Nucleus accumbens (tissue), 56 donors: ENCODE results near the gene ENO4.

Source experiments
- DNase-seq, 56 donors: peaks; one replicate each; lab custom pipeline; 2025; lab: John Stamatoyannopoulos, UW

ENO4 gene, protein sequence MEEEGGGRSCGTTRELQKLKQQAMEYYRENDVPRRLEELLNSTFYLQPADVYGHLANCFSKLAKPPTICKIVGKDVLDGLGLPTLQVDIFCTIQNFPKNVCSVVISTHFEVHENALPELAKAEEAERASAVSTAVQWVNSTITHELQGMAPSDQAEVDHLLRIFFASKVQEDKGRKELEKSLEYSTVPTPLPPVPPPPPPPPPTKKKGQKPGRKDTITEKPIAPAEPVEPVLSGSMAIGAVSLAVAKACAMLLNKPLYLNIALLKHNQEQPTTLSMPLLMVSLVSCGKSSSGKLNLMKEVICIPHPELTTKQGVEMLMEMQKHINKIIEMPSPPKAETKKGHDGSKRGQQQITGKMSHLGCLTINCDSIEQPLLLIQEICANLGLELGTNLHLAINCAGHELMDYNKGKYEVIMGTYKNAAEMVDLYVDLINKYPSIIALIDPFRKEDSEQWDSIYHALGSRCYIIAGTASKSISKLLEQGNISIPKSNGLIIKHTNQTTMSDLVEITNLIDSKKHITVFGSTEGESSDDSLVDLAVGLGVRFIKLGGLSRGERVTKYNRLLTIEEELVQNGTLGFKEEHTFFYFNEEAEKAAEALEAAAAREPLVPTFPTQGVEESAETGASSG

DNA sequence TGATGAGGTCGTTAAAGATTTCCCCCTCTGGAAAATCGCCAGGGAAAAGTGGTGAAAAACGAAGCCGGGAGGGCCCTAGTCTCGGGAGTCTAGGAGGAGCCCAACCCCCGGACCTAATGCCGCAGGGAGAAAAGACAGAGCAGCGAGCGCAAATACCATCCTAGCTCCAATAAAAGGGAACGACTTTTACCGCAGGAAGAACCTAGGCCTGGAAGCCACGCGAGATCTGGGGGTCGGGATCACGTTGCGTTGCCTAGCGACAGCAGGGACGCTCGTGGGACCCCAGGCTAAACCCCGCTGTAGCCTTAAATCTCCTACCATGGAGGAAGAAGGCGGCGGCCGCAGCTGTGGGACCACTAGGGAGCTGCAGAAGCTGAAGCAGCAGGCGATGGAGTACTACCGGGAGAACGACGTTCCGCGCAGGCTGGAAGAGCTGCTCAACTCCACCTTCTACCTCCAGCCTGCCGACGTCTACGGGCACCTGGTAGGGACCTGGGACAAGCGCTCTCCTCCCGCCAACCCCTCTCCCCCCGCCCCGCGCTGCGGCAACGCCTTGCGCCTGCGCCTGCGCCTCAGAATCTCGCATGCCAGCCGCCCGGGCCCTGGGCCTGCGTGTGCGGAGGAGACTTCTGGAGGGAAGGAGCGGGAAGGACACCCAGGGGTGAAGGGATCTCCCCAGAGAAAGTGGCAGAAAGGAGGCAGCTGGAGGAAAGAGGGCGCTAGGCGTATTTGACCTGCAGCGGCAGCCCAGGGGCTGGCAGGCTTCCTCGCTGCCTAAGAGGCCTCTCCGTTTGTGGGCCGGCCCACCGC lies at the start of gene ENO4:
ENO4 (plus strand) TSS at position 252 of the 810 bp plus-strand sequence; CDS start at position 320, 68 bp downstream.
- peak in 55 of 56 donors; percentile 18 to 93 (median 73) for DNase-seq

GRCh38 chr10:116800286-116800929 lies 48.9 kb upstream of the ENO4 start:
- DNase-seq, result no peak

DNA sequence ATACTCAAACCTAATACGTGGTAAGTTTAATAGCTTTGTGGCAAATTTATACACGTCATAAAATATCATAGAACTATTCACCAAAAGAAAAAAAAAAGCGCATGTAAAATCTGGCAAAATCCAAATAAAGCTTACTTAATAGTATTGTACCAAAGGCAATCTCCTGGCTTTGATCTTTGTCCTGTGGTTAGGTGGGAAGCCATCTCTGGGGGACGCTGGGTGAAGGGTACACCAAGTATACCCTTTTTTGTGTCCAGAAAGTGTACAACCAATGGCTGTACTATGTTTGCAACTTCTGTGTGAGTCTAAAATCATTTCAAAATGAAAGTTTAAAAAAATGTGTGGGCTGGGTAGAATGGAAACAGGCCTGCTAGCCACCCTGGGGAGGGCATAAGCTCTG lies 47.6 kb upstream of the ENO4 start:
- no peak for DNase-seq

DNA sequence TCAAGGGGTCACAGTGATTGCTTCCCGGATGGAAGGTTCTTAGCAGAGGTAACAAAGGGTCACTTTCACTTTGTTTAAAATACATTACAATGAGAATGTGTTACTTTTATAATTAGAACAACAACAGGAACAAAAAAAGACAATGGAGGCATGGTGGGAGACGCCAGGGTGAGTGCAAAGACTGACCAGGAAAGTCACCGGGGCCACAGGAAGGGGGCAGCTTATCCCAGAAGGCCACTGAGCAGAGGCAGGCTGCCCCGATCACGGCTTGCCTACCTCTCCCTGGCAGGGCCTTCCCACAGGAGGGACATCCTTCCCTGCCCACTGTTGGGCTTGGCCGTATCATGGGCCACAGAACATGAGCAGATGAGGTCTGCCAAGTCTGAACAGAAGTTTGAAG lies 46.8 kb upstream of the ENO4 start:
- DNase-seq, result no peak

DNA sequence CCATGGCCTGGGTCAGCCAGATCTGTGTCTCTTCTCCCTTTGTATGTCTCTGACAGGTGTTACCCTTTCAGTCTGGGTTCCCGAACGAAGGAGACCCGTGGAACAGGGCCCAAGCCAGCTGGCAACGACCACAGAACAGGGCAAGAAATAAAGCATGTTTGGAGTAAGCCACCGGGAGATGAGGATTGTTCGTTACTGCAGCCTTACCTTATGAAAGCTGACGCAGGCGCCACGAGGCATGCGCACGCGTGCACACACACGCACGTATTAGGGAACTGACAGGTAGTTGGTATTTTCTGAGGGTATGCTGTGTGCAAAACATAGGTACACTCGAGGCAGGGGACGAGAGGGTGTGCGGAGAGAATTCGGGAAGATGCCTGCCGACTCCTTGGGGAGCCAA lies 46.4 kb upstream of the ENO4 start:
- no peak for DNase-seq

DNA sequence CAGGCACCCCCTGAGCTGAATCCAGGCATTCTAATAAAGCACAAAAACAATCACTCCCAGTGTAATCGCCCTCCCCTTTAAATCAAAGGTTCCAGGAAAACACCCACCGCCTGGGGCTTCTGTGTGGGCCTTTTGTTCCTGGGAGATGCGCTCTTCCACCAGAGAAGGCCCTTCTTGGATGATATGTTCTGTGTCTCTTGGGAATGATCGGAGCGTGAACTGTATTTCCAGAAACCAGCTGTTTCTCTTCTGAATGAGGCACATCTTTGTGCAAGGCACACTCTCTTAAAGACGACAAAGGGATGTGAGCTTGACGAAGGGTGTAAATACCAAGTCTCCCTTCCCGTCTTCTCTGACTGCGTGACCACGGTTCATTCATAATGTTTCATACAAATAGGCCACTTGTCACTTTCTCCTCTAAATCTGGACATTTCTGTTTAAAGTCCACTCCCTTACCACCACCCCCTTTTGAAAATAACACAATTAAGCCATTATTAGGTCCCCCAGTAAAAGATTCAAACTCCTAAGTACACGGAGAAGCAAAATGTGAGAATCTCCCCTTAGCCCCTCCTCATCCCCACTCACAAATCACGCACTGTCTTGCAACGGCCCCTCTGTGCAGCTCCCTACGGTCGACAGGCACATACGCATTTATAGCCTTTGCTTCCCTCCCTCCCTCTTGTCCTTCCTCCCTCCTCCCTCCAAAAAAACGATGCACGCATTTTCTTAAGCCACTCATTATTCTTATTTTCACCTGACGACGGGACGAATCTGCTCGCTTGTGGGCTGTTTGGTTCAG lies 45.6 kb upstream of the ENO4 start:
- peak in 3 of 56 donors; percentile 11 to 15 (median 13) for DNase-seq

- no peak for DNase-seq
Measured at GRCh38 chr10:116808706-116809105, 40.6 kb upstream of the ENO4 start.

GRCh38 chr10:116809483-116810119 lies 39.7 kb upstream of the ENO4 start:
- peak in 3 of 56 donors; percentile 12 to 43 (median 32) for DNase-seq

- DNase-seq, result no peak
Measured at GRCh38 chr10:116810120-116810500, 39.2 kb upstream of the ENO4 start.

GRCh38 chr10:116810895-116811294 lies 38.4 kb upstream of the ENO4 start:
- DNase-seq, result no peak

DNA sequence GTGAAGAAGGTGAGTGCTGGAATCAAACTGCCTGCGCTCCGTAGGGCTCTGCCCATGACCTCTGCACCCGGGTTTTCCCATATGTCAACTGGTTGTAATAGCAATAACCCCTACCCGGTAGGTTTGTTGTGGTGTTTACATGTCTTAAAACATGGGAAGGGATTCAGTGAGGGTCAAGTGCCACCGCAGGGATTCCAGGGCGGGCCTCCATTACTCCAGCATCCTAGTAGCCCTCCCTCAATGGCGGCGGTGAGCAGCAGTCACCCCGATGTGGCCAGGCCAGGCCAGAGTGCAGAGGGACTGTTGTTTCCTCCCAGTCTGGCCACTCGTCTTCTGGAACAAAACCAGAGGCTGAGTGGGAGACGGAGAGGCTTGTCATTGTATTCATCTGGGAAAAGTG lies 37.6 kb upstream of the ENO4 start:
- DNase-seq, result no peak

DNA sequence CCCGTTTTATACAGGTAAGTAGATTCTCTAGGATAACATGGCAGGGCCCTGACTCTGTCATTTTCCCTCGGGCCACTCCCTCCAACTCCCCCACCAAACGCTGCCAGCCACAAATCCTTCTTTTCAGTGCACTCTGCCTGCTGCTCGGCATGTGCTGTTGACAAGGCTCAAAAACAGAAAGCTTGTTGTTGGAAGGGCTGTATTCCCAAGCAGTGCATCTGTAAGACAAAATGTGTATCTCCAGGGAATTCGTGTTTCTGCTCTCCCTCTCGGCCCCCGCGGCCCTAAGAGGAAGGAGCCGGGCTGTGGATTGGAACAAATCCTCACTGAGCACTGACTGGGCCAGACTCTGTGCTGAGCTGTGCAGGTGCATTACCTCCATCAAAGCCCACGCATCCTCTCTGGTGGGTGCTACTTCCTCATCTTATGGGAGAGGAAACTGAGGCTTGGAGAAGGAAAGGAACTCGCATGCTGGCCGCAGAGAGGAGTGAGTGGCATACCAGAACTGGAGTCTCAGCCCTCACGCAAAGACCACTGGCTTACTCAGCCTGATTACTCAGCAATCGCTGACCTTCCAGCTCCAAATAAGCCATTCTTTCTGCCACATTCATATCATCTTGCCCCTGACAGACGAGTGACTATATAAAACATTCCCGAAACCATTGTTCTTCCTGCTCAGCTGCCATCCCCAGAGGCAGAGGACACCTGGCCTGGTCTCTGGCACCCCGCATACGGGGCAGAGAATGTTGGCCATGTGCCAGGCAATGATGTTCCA lies 33.5 kb upstream of the ENO4 start:
- peak in 1 of 56 donors; percentile 36 for DNase-seq

DNA sequence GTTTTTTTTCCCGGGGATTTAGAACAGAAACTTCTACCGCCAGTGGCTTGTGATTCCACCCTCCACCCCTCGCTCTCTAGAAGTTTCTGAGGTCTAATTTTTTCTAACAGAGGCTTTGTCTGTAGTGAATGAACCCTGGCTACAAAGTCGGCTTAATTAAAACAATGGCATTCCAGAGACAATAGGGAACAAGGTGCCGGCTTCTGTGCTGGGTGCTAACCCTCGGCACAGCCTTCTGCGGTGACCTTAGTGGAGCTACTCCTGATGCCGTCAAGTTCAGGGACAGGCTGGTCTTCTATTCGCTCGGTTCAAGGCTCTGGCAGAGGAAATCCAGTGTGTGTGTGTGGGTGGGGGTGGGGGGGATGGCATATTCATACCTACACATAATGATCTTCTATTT lies 32.1 kb upstream of the ENO4 start:
- no peak for DNase-seq

GRCh38 chr10:116817780-116818343 lies 31.4 kb upstream of the ENO4 start:
- DNase-seq, result no peak

DNA sequence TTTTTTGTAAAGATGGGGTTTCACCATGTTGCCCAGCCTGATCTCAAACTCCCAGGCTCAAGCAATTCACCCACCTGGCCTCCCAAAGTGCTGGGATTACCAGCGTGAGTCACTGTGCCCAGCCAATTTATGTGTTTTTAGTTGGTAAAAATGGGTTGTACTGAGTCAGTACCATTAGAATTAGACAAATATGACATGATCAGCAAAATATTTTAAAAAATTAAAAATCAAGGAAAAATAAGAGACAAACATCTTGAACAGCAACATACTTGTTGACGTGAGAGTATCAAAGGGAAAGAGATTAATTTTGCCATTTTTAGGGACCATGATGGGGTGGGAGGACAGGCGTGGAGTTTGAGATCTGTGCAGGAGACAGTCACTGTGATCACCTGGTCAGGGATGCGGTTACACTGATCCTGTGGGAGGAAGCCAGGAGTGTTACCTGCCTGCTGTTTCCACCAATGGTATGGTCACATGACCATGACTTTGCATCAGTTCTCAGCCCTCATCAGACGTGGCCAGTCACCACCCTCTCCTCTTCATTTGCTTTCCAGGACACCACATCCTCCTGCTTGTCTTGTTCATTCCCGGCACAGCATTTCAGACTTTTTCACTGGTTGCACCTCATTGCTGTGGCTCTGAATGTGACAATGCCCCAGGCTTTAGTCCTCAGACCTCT lies 29.2 kb upstream of the ENO4 start:
- DNase-seq, result no peak

- no peak for DNase-seq
Measured at GRCh38 chr10:116825901-116826300, 23.4 kb upstream of the ENO4 start.

- peak in 18 of 56 donors; percentile 17 to 76 (median 34) for DNase-seq
Measured at GRCh38 chr10:116826803-116827202, 22.5 kb upstream of the ENO4 start.

GRCh38 chr10:116827214-116827671 lies 22.1 kb upstream of the ENO4 start:
- no peak for DNase-seq
